Measurements from ENCODE around the gene IL18.
"Not testable (repeated sequence)": the region's sequence is repeated elsewhere in the genome, so short reads cannot be mapped to it uniquely, and the experiment has no call there.

The IL18 gene

GRCh38 chr11:112100462-112100861 lies 63.4 kb downstream of the IL18 start:
- Histone ChIP-seq H3K4me3 (ENCODE audit: low read depth, low read length) (no peak overlapping the region), H3K4me1 (no peaks in the 10 kb centered on the region), H3K36me3 (peaks cover 8% of the 10 kb centered on the region), H3K9me3 (no peaks in the 10 kb centered on the region), H3K27me3 (no peaks in the 10 kb centered on the region)
- no peak for TF ChIP-seq CTCF (IDR thresholded peaks at IDR 0.05; ENCODE audit: low read depth, low read length)
- no peak for DNase-seq

GRCh38 chr11:112097734-112098528 lies 66.0 kb downstream of the IL18 start:
- Histone ChIP-seq H3K4me1 (no peaks in the 10 kb centered on the region), H3K4me3 (ENCODE audit: low read depth, low read length) (no peak overlapping the region), H3K36me3 (peaks cover 26% of the 10 kb centered on the region), H3K9me3 (no peaks in the 10 kb centered on the region), H3K27me3 (no peaks in the 10 kb centered on the region)
- no peak for TF ChIP-seq CTCF (IDR thresholded peaks at IDR 0.05; ENCODE audit: low read depth, low read length)
- no peak for DNase-seq

GRCh38 chr11:112096194-112096593 lies 67.7 kb downstream of the IL18 start:
- TF ChIP-seq CTCF (IDR thresholded peaks at IDR 0.05; ENCODE audit: low read depth, low read length), result no peak
- H3K36me3 ChIP-seq, result peaks cover 42% of the 10 kb centered on the region
- no peak for DNase-seq

GRCh38 chr11:112095302-112095701 lies 68.6 kb downstream of the IL18 start:
- H3K9me3 ChIP-seq; DNase-seq; H3K4me1 ChIP-seq; H3K27me3 ChIP-seq; H3K4me3 ChIP-seq (ENCODE audit: low read depth, low read length): not testable (repeated sequence)
- H3K36me3 ChIP-seq, result peaks cover 49% of the 10 kb centered on the region

More at GRCh38 chr11:112096194-112096593, 67.7 kb downstream of the IL18 start:
- Histone ChIP-seq H3K4me3 (ENCODE audit: low read depth, low read length) (no peak overlapping the region), H3K9me3 (no peaks in the 10 kb centered on the region), H3K27me3 (no peaks in the 10 kb centered on the region), H3K4me1 (no peaks in the 10 kb centered on the region)

Data from BE2C (cell line).